K562 (cell line): ENCODE results near the gene HDAC7. TPM values are rescaled to one million over a fixed set of nuclear protein-coding genes. Genes with fewer than 3 reads are reported as not detected.

Experiments used
- ATAC-seq: fragments of 200-7000 bp; cut with Tn5 transposase; 3 replicates; pipeline ENCODE4 v1.9.1; 2020; ENCODE audit warnings: moderate library complexity
- BruUV-seq: library from RNA; stranded (reverse); fragments of 400-500 nt; replicated peaks from 2 replicates; lab custom pipeline; 2021; lab: Mats Ljungman, UMichigan
- CTCF ChIA-PET: fragments of 300-600 bp; formaldehyde crosslinking; extraction: SDS; loops from one replicate; lab custom pipeline; 2021; ENCODE audit warnings: low intra/inter-chr PET ratio; lab: Yijun Ruan, JAX
- POLR2A ChIA-PET: fragments of 300-600, 350-650 bp; sonication (Branson Sonifier 250); formaldehyde crosslinking; extraction: SDS; loops from one replicate; lab custom pipeline; 2021; ENCODE audit warnings: antibody characterized with exemption, inconsistent platforms; lab: Yijun Ruan, JAX
- DNase-seq, 4 experiments: peaks; one replicate each; pipeline versions ENCODE4 v3.0.0 to v3.0.0-alpha.2; 2011 to 2018; ENCODE audit warnings: low spot score in 3 of 4, mixed read lengths in 3 of 4; ENCODE audit errors: extremely low read depth in 1 of 4
- FAIRE-seq: peaks from 2 replicates; lab custom pipeline; 2011; peaks lifted over from hg19 to GRCh38; lab: Jason Lieb, UNC
- H2AFZ ChIP-seq: 2 replicates; pipeline ENCODE4 v1.6.0; 2011; ENCODE audit warnings: low read depth, low read length, control low read depth, inconsistent platforms
- H3K27ac ChIP-seq: fragments of 200-600 bp; 3 replicates; pipeline ENCODE4 v1.8.0; 2011; ENCODE audit warnings: low read depth, mild to moderate bottlenecking, control low read depth, inconsistent platforms, low read length, moderate library complexity, mixed read lengths; ENCODE audit errors: extremely low read depth
- H3K27me3 ChIP-seq, 2 experiments: fragments of 300-600 bp in 1 of 2; 2 replicates in 1 of 2; 3 replicates in 1 of 2; pipeline versions ENCODE4 v1.6.0 to v1.8.0; 2011; ENCODE audit warnings: inconsistent platforms in 2 of 2, low read length in 2 of 2, mild to moderate bottlenecking in 1 of 2, mixed read lengths in 1 of 2, moderate library complexity in 1 of 2; ENCODE audit not compliant: control insufficient read depth in 2 of 2, insufficient read depth in 2 of 2
- H3K36me3 ChIP-seq: fragments of 300-600 bp; 3 replicates; pipeline ENCODE4 v1.8.0; 2011; ENCODE audit warnings: mild to moderate bottlenecking, low read length, inconsistent platforms; ENCODE audit not compliant: control insufficient read depth, insufficient read depth
- H3K4me1 ChIP-seq, 2 experiments: fragments of 200-600 bp in 1 of 2; replicated peaks in 1 of 2; 2 replicates in 1 of 2; 3 replicates in 1 of 2; pipeline versions ENCODE4 v1.5.1 to v1.8.0; 2011; ENCODE audit warnings: inconsistent platforms in 2 of 2, low read length in 2 of 2, mild to moderate bottlenecking in 1 of 2, mixed read lengths in 1 of 2, moderate library complexity in 1 of 2; ENCODE audit not compliant: control insufficient read depth in 2 of 2, insufficient read depth in 2 of 2
- H3K4me2 ChIP-seq: 2 replicates; pipeline ENCODE4 v1.6.1; 2011; ENCODE audit warnings: low read length, control low read depth, inconsistent platforms, mixed read lengths; ENCODE audit not compliant: insufficient read depth
- H3K4me3 ChIP-seq: fragments of 200-600 bp; sonication (generic), shearing (Covaris generic); 2 replicates; pipeline ENCODE4 v1.5.1; 2016; ENCODE audit warnings: control low read depth, inconsistent platforms
- H3K79me2 ChIP-seq: fragments of 200-600 bp; 3 replicates; pipeline ENCODE4 v1.8.0; 2011; ENCODE audit warnings: low read length, inconsistent platforms; ENCODE audit not compliant: control insufficient read depth, insufficient read depth
- H3K9ac ChIP-seq, 2 experiments: 2 replicates each; pipeline versions ENCODE4 v1.6.0 to v1.6.1; 2011; ENCODE audit warnings: low read depth in 2 of 2, low read length in 2 of 2, control low read depth in 1 of 2, inconsistent platforms in 1 of 2, mild to moderate bottlenecking in 1 of 2, mixed read lengths in 1 of 2; ENCODE audit not compliant: insufficient read depth in 1 of 2
- H3K9me1 ChIP-seq: one replicate; pipeline ENCODE4 v1.6.0; 2011; ENCODE audit warnings: inconsistent platforms, mild to moderate bottlenecking, low read length, moderate library complexity; ENCODE audit not compliant: control insufficient read depth, insufficient read depth
- H3K9me3 ChIP-seq: replicated peaks from 2 replicates; pipeline ENCODE4 v1.5.1; 2011; ENCODE audit warnings: low read depth, low read length, inconsistent platforms; ENCODE audit not compliant: control insufficient read depth, insufficient read depth
- H4K20me1 ChIP-seq: replicated peaks from 2 replicates; pipeline ENCODE4 v1.6.1; 2011; ENCODE audit warnings: low read length, inconsistent platforms, mixed read lengths; ENCODE audit not compliant: control insufficient read depth, insufficient read depth
- ARID1B ChIP-seq: fragments of 450-650 bp; IDR thresholded peaks from 2 replicates; pipeline ENCODE4 v1.6.1; 2016; ENCODE audit warnings: antibody characterized with exemption, mild to moderate bottlenecking, inconsistent platforms
- DPF2 ChIP-seq: fragments of 450-650 bp; IDR thresholded peaks from 2 replicates; pipeline ENCODE4 v1.6.1; 2016
- MTA3 ChIP-seq: fragments of 450-650 bp; formaldehyde crosslinking; IDR thresholded peaks from 2 replicates; pipeline ENCODE4 v1.6.1; 2017; ENCODE audit warnings: mild to moderate bottlenecking, borderline replicate concordance
- NR2C2 ChIP-seq, 2 experiments: fragments of 200-800 bp in 1 of 2; sonication (Bioruptor generic) in 1 of 2; sonication (generic) in 1 of 2; formaldehyde crosslinking in 1 of 2; IDR thresholded peaks; 2 replicates each; pipeline versions ENCODE4 v1.6.1 to v1.8.0; 2016 to 2022; ENCODE audit warnings: mild to moderate bottlenecking in 1 of 2, missing compliant biosample characterization in 1 of 2, missing genetic modification characterization in 1 of 2, missing genetic modification reagents in 1 of 2
- POLR3G ChIP-seq: IDR thresholded peaks from 2 replicates; pipeline ENCODE4 v1.6.1; 2011; ENCODE audit not compliant: insufficient read length, insufficient replicate concordance; ENCODE audit errors: extremely low read depth
- PRPF4 ChIP-seq: fragments of 200-400 bp; formaldehyde crosslinking; IDR thresholded peaks from one replicate; pipeline ENCODE4 v1.6.1; 2017; ENCODE audit warnings: low read length, low read depth, mild to moderate bottlenecking; ENCODE audit not compliant: insufficient read depth, poor library complexity, severe bottlenecking
- RBM15 ChIP-seq: fragments of 200-400 bp; formaldehyde crosslinking; IDR thresholded peaks from 2 replicates; pipeline ENCODE4 v1.6.1; 2018; ENCODE audit warnings: mild to moderate bottlenecking, low read length, moderate library complexity; ENCODE audit not compliant: insufficient read depth
- SMC3 ChIP-seq: conservative IDR thresholded peaks from 2 replicates; pipeline ENCODE4 v1.6.1; 2011; ENCODE audit warnings: low read depth, low read length, improper control_type of control experiment; ENCODE audit not compliant: insufficient read depth
- TEAD4 ChIP-seq, 2 experiments: sonication (generic) in 1 of 2; formaldehyde crosslinking in 1 of 2; IDR thresholded peaks; 2 replicates each; pipeline versions ENCODE4 v1.6.1 to v1.8.0; 2012 to 2022; ENCODE audit warnings: borderline replicate concordance in 1 of 2, inconsistent platforms in 1 of 2, low read length in 1 of 2, mild to moderate bottlenecking in 1 of 2, missing genetic modification reagents in 1 of 2
- WHSC1 ChIP-seq: IDR thresholded peaks from one replicate; pipeline ENCODE4 v1.6.1; 2012; ENCODE audit warnings: low read length, control low read depth, inconsistent platforms
- WGBS: fragments of 100-300 bp; shearing (Covaris generic); methylation state at CpG from one replicate; pipeline ENCODE4 v1.1.6; 2016; ENCODE audit warnings: low coverage, mixed read lengths; ENCODE audit not compliant: insufficient coverage; ENCODE audit errors: missing lambda C conversion rate; 5-methylcytosine and 5-hydroxymethylcytosine counted together
- in situ Hi-C: fragments of 300-500 bp; cut with MboI; formaldehyde crosslinking; loops from 4 replicates; pipeline ENCODE4 v1.15.0; 2018; ENCODE audit warnings: inconsistent platforms, mixed read lengths
- intact Hi-C: fragments of 100-400 bp; cut with micrococcal nuclease; formaldehyde crosslinking; loops from 2 replicates; pipeline ENCODE4 v1.14.2; 2022
- polyA plus RNA-seq, 8 experiments: library from polyadenylated mRNA; depleted of rRNA in 4 of 8; stranded (reverse) in 5 of 8; unstranded in 3 of 8; fragments of >200 nt; fragmentation: Nextera tagmentation in 2 of 8; fragmentation: Illumina TruSeq in 1 of 8; extraction: Ambion mirVana in 2 of 8; extraction: Trizol in 1 of 8; gene quantifications; 2 replicates each; pipeline versions ENCODE4 v1.2.1 to v1.2.3, GENCODE V29; 2011 to 2014; ENCODE audit warnings: inconsistent platforms in 1 of 8, missing spikeins in 1 of 8
- total RNA-seq, 7 experiments: library from RNA; depleted of rRNA in 6 of 7; stranded (reverse); fragments of >200 nt in 6 of 7; fragmentation: Illumina TruSeq in 2 of 7; extraction: Trizol in 2 of 7; gene quantifications; 2 replicates each; pipeline versions ENCODE4 v1.2.1 to v1.2.3, GENCODE V29; 2011 to 2021; ENCODE audit warnings: low replicate concordance in 1 of 7
- TF ChIP-seq, protein P1 (sequence below): sonication (generic); formaldehyde crosslinking; IDR thresholded peaks from 2 replicates; pipeline ENCODE4 v1.8.1; 2023; ENCODE audit warnings: missing genetic modification reagents, mild to moderate bottlenecking, borderline replicate concordance
- TF ChIP-seq, protein P2 (sequence below): sonication (generic); formaldehyde crosslinking; IDR thresholded peaks from 2 replicates; pipeline ENCODE4 v1.9.0; 2022; ENCODE audit warnings: mild to moderate bottlenecking, missing genetic modification reagents

Gene HDAC7
- total and polyA plus RNA-seq, 9 of the 15 experiments (the other 6 are each of a cell fraction or from before 2014, with no cell fraction given): 2.5 to 129 (median 31.1) TPM

DNA sequence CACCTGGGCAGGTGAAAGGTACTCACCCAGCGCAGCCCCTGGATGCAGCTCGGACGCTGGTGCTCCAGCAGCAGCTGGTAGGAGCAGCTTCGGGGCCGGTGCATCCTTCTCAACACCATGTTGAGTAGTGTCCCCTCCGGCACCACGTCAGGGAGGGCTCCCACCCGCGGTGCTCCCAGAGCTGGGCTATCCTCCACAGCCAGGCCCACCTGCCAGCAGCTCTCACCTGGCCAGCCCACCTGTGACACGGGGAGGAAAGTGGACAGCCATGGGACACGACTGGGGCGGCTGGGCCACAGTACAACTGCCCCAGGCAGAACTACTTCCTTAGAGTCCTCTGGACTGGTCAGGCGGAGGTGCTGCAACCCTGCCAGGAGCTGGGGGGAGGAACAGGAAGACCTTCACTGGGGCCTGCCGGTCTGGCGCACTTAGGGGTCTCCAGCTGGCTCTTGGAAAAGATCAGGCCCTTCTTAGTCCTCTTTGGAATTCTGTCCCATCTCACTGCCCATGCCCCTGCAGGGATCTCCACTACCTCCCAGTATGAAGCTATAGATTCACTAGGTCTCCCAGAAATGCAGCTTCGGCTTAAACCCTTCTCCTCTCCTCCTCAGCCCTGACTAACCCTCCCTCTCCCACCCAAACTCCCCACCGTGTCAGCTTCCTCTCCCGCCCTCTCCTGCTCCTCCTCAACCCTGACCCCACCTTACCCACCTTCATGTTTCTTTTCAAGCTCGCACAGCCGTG, 61.7 kb downstream of the HDAC7 start:
- peak overlapping the region; percentile 57 for H3K4me3 ChIP-seq
- H3K4me2 ChIP-seq: peak overlapping the region; percentile 88
- TF ChIP-seq DPF2 (no peak), SMC3 (no peak), POLR3G (no peak), NR2C2 (CRISPR knock-in tag; IDR thresholded peaks at IDR 0.05) (no peak), NR2C2 (tag; IDR thresholded peaks at IDR 0.05) (no peak), RBM15 (no peak), MTA3 (no peak), ARID1B (no peak), TEAD4 (IDR thresholded peaks at IDR 0.05; ENCODE audit: low read length) (no peak), TEAD4 (CRISPR knock-in tag; IDR thresholded peaks at IDR 0.05; ENCODE audit: borderline replicate concordance) (no peak), PRPF4 (no peak), WHSC1 (no peak)
- TF ChIP-seq, protein P1, sequence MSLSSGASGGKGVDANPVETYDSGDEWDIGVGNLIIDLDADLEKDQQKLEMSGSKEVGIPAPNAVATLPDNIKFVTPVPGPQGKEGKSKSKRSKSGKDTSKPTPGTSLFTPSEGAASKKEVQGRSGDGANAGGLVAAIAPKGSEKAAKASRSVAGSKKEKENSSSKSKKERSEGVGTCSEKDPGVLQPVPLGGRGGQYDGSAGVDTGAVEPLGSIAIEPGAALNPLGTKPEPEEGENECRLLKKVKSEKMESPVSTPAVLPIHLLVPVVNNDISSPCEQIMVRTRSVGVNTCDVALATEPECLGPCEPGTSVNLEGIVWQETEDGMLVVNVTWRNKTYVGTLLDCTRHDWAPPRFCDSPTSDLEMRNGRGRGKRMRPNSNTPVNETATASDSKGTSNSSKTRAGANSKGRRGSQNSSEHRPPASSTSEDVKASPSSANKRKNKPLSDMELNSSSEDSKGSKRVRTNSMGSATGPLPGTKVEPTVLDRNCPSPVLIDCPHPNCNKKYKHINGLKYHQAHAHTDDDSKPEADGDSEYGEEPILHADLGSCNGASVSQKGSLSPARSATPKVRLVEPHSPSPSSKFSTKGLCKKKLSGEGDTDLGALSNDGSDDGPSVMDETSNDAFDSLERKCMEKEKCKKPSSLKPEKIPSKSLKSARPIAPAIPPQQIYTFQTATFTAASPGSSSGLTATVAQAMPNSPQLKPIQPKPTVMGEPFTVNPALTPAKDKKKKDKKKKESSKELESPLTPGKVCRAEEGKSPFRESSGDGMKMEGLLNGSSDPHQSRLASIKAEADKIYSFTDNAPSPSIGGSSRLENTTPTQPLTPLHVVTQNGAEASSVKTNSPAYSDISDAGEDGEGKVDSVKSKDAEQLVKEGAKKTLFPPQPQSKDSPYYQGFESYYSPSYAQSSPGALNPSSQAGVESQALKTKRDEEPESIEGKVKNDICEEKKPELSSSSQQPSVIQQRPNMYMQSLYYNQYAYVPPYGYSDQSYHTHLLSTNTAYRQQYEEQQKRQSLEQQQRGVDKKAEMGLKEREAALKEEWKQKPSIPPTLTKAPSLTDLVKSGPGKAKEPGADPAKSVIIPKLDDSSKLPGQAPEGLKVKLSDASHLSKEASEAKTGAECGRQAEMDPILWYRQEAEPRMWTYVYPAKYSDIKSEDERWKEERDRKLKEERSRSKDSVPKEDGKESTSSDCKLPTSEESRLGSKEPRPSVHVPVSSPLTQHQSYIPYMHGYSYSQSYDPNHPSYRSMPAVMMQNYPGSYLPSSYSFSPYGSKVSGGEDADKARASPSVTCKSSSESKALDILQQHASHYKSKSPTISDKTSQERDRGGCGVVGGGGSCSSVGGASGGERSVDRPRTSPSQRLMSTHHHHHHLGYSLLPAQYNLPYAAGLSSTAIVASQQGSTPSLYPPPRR (CRISPR knock-in tag): no peak
- TF ChIP-seq, protein P2, sequence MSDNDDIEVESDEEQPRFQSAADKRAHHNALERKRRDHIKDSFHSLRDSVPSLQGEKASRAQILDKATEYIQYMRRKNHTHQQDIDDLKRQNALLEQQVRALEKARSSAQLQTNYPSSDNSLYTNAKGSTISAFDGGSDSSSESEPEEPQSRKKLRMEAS (CRISPR knock-in tag): no peak

More for the DNA sequence above, 61.7 kb downstream of the HDAC7 start:
- H2AFZ ChIP-seq: 0 out of 2 replicates have a peak overlapping the region, but pooled peaks have one; percentile 97
- intact Hi-C loops (no loop called here), in situ Hi-C loops (no loop called here)
- H3K36me3 ChIP-seq: no peaks in the 10 kb centered on the region
- DNase-seq (no peak), ATAC-seq (no peak), FAIRE-seq (no peak)
- no peaks in the 10 kb centered on the region for H3K79me2 ChIP-seq
- no peak overlapping the region for H3K27ac ChIP-seq
- no TSS peak for BruUV-seq
- H4K20me1 ChIP-seq: no peaks in the 10 kb centered on the region
- CTCF ChIA-PET: interaction anchor here (0.6 to 1.4 kb wide), 4 partner anchors 21 to 1961 kb away, joined by 3 to 4 read pairs (median 3); no protein-coding TSS in a partner anchor
- H3K4me1 ChIP-seq: peaks cover 14 to 25% of the 10 kb centered on the region in 2 experiments; a peak in 4 of 5 replicates
- H3K9me1 ChIP-seq: no peaks in the 10 kb centered on the region
- POLR2A ChIA-PET: interaction anchor here (0.8 to 2.3 kb wide), 11 partner anchors 9 to 83 kb away, joined by 3 to 7 read pairs (median 4); partner anchors contain the start of gene RPAP3
- H3K9me3 ChIP-seq: no peaks in the 10 kb centered on the region
- H3K27me3 ChIP-seq: no peaks in the 10 kb centered on the region
- peak overlapping the region; percentile 76 to 88; a peak in 3 of 4 replicates for H3K9ac ChIP-seq
- 55% methylated on average over 17 of the region's 20 CpGs for WGBS
